Spleen (tissue), 11 donors: ENCODE results near the gene PIPOX. TPM values are rescaled to one million over a fixed set of nuclear protein-coding genes. Genes with fewer than 3 reads are reported as not detected.

Source experiments
- DNase-seq: peaks from one replicate; pipeline ENCODE4 v3.0.0-alpha.2; 2020
- H3K27ac ChIP-seq, 8 donors: fragments of 200-600 bp; sonication (generic) in 7 of 8; 1 replicate in 4 of 8; 2 replicates in 4 of 8; pipeline versions ENCODE4 v1.5.0 to v1.8.0; 2016 to 2021; ENCODE audit warnings: inconsistent platforms in 4 of 8, mild to moderate bottlenecking in 4 of 8, moderate library complexity in 1 of 8
- H3K27me3 ChIP-seq, 7 donors: fragments of 200-600 bp; sonication (generic) in 6 of 7; replicated peaks in 1 of 7; 1 replicate in 4 of 7; 2 replicates in 3 of 7; pipeline versions ENCODE4 v1.5.0 to v1.8.0; 2016 to 2021; ENCODE audit warnings: inconsistent platforms in 3 of 7, mild to moderate bottlenecking in 1 of 7
- H3K36me3 ChIP-seq, 6 donors: fragments of 200-600 bp; sonication (generic) in 5 of 6; 1 replicate in 4 of 6; 2 replicates in 2 of 6; pipeline versions ENCODE4 v1.5.0 to v1.8.0; 2016 to 2021; ENCODE audit warnings: inconsistent platforms in 2 of 6
- H3K4me1 ChIP-seq, 6 donors: fragments of 200-600 bp; sonication (generic) in 5 of 6; 1 replicate in 3 of 6; 2 replicates in 3 of 6; pipeline versions ENCODE4 v1.5.0 to v1.8.0; 2016 to 2021; ENCODE audit warnings: inconsistent platforms in 3 of 6
- H3K4me3 ChIP-seq, 8 donors: fragments of 200-600 bp; sonication (generic) in 7 of 8; 1 replicate in 4 of 8; 2 replicates in 4 of 8; pipeline versions ENCODE4 v1.5.0 to v1.8.0; 2016 to 2021; ENCODE audit warnings: inconsistent platforms in 4 of 8, mild to moderate bottlenecking in 4 of 8, moderate library complexity in 2 of 8
- H3K9me3 ChIP-seq, 8 donors: fragments of 200-600 bp; sonication (generic) in 7 of 8; 1 replicate in 4 of 8; 2 replicates in 4 of 8; pipeline versions ENCODE4 v1.5.0 to v1.8.0; 2016 to 2021; ENCODE audit warnings: inconsistent platforms in 4 of 8
- CTCF ChIP-seq, 11 experiments: fragments of 200-600 bp in 7 of 11; fragments of 450-650 bp in 4 of 11; sonication (generic) in 4 of 11; IDR thresholded peaks in 8 of 11; conservative IDR thresholded peaks in 3 of 11; 1 replicate in 7 of 11; 2 replicates in 4 of 11; pipeline versions ENCODE4 v1.4.0 to v1.8.0; 2016 to 2021; ENCODE audit warnings: antibody characterized with exemption in 11 of 11, inconsistent platforms in 4 of 11, mild to moderate bottlenecking in 1 of 11
- POLR2A ChIP-seq, 3 donors: fragments of 450-650 bp; IDR thresholded peaks; one replicate each; pipeline ENCODE4 v1.5.1; 2017; ENCODE audit warnings: antibody characterized with exemption in 3 of 3, mild to moderate bottlenecking in 1 of 3
- POLR2AphosphoS5 ChIP-seq, 3 donors: sonication (generic); formaldehyde crosslinking; IDR thresholded peaks; one replicate each; pipeline ENCODE4 v1.5.1; 2017; ENCODE audit warnings: antibody characterized with exemption in 3 of 3
- WGBS, 5 donors: extraction: QIAGEN DNeasy Blood & Tissue Kit in 3 of 5; methylation state at CpG; one replicate each; pipeline versions ENCODE4 v1.1.5 to v1.1.7; 2013 to 2018; 5-methylcytosine and 5-hydroxymethylcytosine counted together
- intact Hi-C: fragments of 100-400 bp; cut with DNase I; formaldehyde crosslinking; loops from one replicate; pipeline ENCODE4 v1.15.0; 2023; ENCODE audit warnings: low total_unique reads
- polyA plus RNA-seq, 3 donors: library from polyadenylated mRNA; stranded (reverse); fragments of 200-250 nt; gene quantifications; one replicate each; pipeline ENCODE4 v1.2.1, GENCODE V29; 2013
- total RNA-seq, 7 donors: library from RNA; depleted of rRNA in 3 of 7; stranded (reverse); fragments of >200 nt in 3 of 7; fragmentation: NEBNext Ultra II Directional in 4 of 7; extraction: Animal tissue kit (Norgen Biotek cat#: 25700) in 4 of 7; gene quantifications; one replicate each; pipeline versions ENCODE4 v1.1.0 to v1.2.1, GENCODE V29; 2016 to 2021
- donor health status: healthy with polysubstance abuse.
- donor health status: DM: no; HTN: no; CAD: no; lungs with moderate emphysema.
- donor health status: DM: no; HTN: no; CAD: no.
- donor health status: Bipolar disorder and iron deficiency.
- donor health status: healthy.
- donor health status: DM: no; HTN: no; CAD: no.
- donor health status: DM: yes; HTN: yes; CAD: no.

The PIPOX gene
- total and polyA plus RNA-seq, 10 donors, result 0.64 to 8.3 (median 4.7) TPM

- no peak for DNase-seq
- no peak for TF ChIP-seq POLR2A (IDR thresholded peaks at IDR 0.05)
- TF ChIP-seq POLR2AphosphoS5 (IDR thresholded peaks at IDR 0.05), result no peak
- TF ChIP-seq CTCF (IDR thresholded peaks at IDR 0.05 in 8 of 11, conservative IDR thresholded peaks at IDR 0.05 in 3 of 11), result no peak
- intact Hi-C loops, result no loop called here
- no peaks in the 10 kb centered on the region for H3K36me3 ChIP-seq
- H3K27me3 ChIP-seq, result peaks cover 0 to 70% (median 10%) of the 10 kb centered on the region in 7 donors
- H3K27ac ChIP-seq, result no peak overlapping the region
- no peaks in the 10 kb centered on the region for H3K4me1 ChIP-seq
- WGBS, 5 donors, result 66 to 82% (median 76%) methylated on average over 1 of the region's 1 CpG
- H3K9me3 ChIP-seq, result peaks cover 0 to 23% (median 15%) of the 10 kb centered on the region in 8 donors
- no peak overlapping the region for H3K4me3 ChIP-seq
These were observed 8.4 kb upstream of the PIPOX start for GRCh38 chr17:29034510-29034909.

- intact Hi-C loops, result no loop called here
- peak; percentile 11 for DNase-seq
- Histone ChIP-seq H3K27me3 (peaks cover 0 to 53% (median 10%) of the 10 kb centered on the region in 7 donors), H3K36me3 (no peaks in the 10 kb centered on the region), H3K4me3 (no peak overlapping the region), H3K9me3 (peaks cover 0 to 23% (median 15%) of the 10 kb centered on the region in 8 donors), H3K4me1 (peaks cover 0 to 2% (median under 1%) of the 10 kb centered on the region in 6 donors), H3K27ac (no peak overlapping the region)
- TF ChIP-seq POLR2AphosphoS5 (IDR thresholded peaks at IDR 0.05) (no peak), POLR2A (IDR thresholded peaks at IDR 0.05) (no peak), CTCF (IDR thresholded peaks at IDR 0.05 in 8 of 11, conservative IDR thresholded peaks at IDR 0.05 in 3 of 11) (no peak)
- 61 to 82% (median 72%) methylated on average over 5 of the region's 5 CpGs for WGBS, 5 donors
These were observed 6.4 kb upstream of the PIPOX start for GRCh38 chr17:29036584-29036983.

GRCh38 chr17:29037739-29038084 lies 5.2 kb upstream of the PIPOX start:
- Histone ChIP-seq H3K9me3 (peaks cover 0 to 23% (median 15%) of the 10 kb centered on the region in 8 donors), H3K27ac (no peak overlapping the region), H3K36me3 (no peaks in the 10 kb centered on the region), H3K4me1 (peaks cover 4 to 13% (median 9%) of the 10 kb centered on the region in 6 donors), H3K4me3 (no peak overlapping the region), H3K27me3 (peaks cover 0 to 42% (median 6%) of the 10 kb centered on the region in 7 donors)
- DNase-seq, result peak; percentile 30
- TF ChIP-seq CTCF (IDR thresholded peaks at IDR 0.05 in 8 of 11, conservative IDR thresholded peaks at IDR 0.05 in 3 of 11) (no peak), POLR2A (IDR thresholded peaks at IDR 0.05) (no peak), POLR2AphosphoS5 (IDR thresholded peaks at IDR 0.05) (no peak)
- intact Hi-C loops, result no loop called here
- WGBS, 5 donors, result 73 to 85% (median 83%) methylated on average over 10 of the region's 10 CpGs

GRCh38 chr17:29038085-29038795 lies 4.7 kb upstream of the PIPOX start:
- intact Hi-C loops, result no loop called here
- H3K4me1 ChIP-seq, result peaks cover 9 to 19% (median 14%) of the 10 kb centered on the region in 6 donors
- no peak overlapping the region for H3K27ac ChIP-seq
- no peak overlapping the region for H3K4me3 ChIP-seq
- H3K9me3 ChIP-seq, result peaks cover 0 to 23% (median 15%) of the 10 kb centered on the region in 8 donors
- TF ChIP-seq POLR2AphosphoS5 (IDR thresholded peaks at IDR 0.05) (no peak), POLR2A (IDR thresholded peaks at IDR 0.05) (no peak), CTCF (IDR thresholded peaks at IDR 0.05 in 8 of 11, conservative IDR thresholded peaks at IDR 0.05 in 3 of 11) (no peak)
- WGBS, 5 donors, result 46 to 55% (median 48%) methylated on average over 15 of the region's 15 CpGs
- H3K36me3 ChIP-seq, result no peaks in the 10 kb centered on the region
- H3K27me3 ChIP-seq, result peaks cover 0 to 36% (median under 1%) of the 10 kb centered on the region in 7 donors
- no peak for DNase-seq
